ENCODE measurements around the gene ANKRD44.

ANKRD44 gene

GRCh38 chr2:197322724-197323720 is 12.4 kb upstream of the ANKRD44 start:
- DNase-seq (ENCODE audit: low spot score) (no peak), FAIRE-seq (no peak)

- FAIRE-seq: no peak
- DNase-seq (ENCODE audit: low spot score): no peak
These were observed 11.6 kb upstream of the ANKRD44 start for GRCh38 chr2:197322143-197322542.

DNA sequence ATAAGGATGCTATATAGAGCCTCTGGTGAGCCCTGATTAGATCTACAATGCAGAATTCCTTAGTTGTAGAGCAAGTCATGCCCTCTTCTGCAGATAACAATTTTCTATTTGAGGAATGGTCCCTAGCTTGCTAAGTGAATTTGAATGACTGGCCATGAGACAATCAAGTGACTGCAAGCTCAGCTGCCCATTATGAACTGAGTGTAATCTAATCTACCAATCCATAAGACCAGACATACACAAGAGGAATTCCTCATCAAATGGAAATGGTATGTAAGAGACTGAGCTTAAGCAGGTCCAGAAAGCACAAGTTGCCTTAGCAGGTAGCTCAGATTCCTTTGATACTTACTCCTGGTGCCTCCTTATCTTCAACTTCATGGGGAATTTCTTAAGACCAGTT is 4.8 kb upstream of the ANKRD44 start:
- DNase-seq (ENCODE audit: low spot score) (no peak), FAIRE-seq (no peak)

- no peak for DNase-seq (ENCODE audit: low spot score)
- FAIRE-seq: no peak
These were observed 1.6 kb upstream of the ANKRD44 start for GRCh38 chr2:197312186-197312585.

DNA sequence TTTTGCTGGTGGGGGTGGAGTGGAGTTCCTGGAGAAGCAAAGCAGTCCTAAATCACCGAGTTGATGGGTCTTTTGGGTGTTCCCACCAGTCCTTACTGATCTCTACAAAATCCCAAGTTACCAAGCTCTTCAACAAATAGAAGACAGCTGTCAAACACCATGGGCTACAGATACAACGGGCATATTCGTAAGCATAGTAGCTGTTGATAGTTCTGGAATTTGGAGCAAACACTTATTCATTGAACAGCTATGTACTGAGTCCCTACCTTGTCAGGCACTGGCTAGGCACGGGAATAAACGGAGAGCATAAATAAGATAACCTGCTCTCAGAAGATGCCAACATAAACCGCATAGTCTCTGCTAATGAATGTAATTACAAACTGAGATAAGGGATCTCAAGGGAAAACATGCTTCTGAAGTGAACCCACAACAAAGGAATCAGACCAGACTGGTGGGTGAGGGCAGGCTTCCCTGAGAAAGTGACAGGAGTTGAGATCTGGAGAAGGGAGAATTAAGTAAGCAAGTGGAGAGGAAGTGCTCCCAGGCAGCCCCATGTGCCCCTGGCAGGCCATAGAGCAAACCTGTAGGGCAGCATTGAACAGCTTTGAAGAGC is 947 bp upstream of the ANKRD44 start:
- FAIRE-seq (no peak), DNase-seq (ENCODE audit: low spot score) (no peak)

GRCh38 chr2:197310987-197311420 is 424 bp upstream of the ANKRD44 start:
- FAIRE-seq (no peak), DNase-seq (ENCODE audit: low spot score) (no peak)

DNA sequence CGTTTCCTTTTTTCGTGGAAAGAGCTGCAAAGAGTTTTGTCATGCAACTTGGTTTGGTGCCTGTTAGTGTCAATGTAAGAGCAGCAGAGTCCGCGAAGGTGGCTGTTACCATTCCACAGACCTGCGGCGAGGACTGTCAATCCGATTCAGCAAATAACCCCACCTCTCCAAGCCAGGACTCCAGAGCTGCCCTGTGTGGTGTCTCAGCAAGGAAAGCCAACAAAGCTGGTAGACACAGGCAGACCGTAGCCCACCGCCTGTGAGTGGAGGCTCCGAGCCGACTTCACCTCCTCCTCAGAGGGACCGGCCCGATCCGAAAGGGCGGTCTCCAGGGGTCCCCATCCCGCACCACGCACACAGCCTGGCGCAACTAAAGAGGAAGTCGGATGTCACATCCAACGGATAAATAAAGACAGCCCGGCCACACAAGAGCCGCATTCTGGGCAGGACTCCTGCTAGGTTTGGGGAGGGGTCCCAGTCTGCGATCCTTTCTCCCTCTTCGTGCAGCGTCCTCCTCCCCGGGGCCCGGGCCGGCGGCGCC is 819 bp downstream of the ANKRD44 start:
- no peak for FAIRE-seq

GRCh38 chr2:197308996-197309690 is 1.4 kb downstream of the ANKRD44 start:
- DNase-seq (ENCODE audit: low spot score) (no peak), FAIRE-seq (no peak)

More for the DNA sequence above, 819 bp downstream of the ANKRD44 start:
- DNase-seq (ENCODE audit: low spot score): no peak

DNA sequence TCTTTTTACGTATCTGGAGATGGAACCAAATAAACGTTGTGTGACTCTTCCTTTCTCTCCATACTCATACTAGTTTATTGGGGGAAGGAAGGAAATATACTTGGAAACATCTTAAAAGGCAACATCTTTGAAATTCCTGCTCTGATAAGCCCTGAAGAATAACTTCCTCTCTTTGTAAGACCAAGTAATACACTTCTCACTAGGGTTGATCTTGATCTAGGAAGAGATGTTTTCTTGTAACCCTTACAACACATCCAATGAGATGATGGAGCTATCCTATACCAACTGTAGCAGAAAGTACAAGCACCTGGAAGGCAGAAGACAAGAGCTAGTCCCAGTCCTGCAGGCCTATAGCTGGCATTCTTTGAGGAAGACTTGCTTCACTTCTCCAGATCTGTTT is 2.0 kb downstream of the ANKRD44 start:
- FAIRE-seq (no peak), DNase-seq (ENCODE audit: low spot score) (no peak)

DNA sequence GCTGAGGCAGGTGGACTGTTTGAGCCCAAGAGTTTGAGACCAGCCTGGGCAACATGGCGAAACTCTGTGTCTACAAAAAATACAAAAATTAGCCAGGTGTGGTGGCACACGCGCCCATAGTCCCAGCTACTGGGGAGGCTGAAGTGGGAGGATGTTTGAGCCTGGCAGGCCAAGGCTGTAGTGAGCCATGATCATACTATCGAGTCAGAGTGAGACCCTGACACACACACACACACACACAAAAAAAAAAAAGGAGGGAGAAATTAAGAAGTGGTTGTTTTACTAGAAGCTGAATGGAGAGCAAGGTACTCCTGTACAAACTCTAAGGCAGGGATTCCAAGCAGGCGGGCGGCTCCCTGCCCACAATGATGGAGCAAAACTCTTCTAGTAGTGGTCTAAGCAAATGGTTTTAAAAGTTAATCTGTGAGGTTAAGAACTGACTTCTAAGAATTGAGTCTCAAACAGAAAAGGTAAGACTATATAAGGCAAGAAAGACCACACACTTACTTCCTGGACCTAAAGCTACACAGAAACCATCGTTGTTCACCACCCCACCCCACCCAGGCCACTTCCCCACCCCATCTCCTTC is 2.6 kb downstream of the ANKRD44 start:
- FAIRE-seq (no peak), DNase-seq (ENCODE audit: low spot score) (no peak)

- DNase-seq (ENCODE audit: low spot score) (no peak), FAIRE-seq (no peak)
These were observed 3.2 kb downstream of the ANKRD44 start for GRCh38 chr2:197307236-197307932.

DNA sequence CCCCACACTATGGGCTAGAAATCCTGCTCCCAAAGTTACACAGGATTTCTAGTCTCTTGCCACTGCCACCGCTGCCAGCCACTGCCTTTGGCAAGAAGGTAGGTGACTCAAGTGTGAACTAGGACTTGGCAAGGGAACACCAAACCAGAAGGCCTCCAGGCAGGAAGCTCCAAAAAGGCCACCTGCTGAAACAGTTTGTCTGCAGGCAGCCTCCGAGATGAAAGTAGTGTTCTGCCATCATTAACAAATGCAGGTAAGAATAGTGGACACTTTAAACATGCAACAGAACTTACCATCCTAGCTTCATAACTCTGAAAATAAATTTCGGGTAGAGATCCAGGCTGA is 3.9 kb downstream of the ANKRD44 start:
- no peak for FAIRE-seq
- DNase-seq (ENCODE audit: low spot score): no peak

GRCh38 chr2:197306024-197306695 is 4.4 kb downstream of the ANKRD44 start:
- FAIRE-seq (no peak), DNase-seq (ENCODE audit: low spot score) (no peak)

DNA sequence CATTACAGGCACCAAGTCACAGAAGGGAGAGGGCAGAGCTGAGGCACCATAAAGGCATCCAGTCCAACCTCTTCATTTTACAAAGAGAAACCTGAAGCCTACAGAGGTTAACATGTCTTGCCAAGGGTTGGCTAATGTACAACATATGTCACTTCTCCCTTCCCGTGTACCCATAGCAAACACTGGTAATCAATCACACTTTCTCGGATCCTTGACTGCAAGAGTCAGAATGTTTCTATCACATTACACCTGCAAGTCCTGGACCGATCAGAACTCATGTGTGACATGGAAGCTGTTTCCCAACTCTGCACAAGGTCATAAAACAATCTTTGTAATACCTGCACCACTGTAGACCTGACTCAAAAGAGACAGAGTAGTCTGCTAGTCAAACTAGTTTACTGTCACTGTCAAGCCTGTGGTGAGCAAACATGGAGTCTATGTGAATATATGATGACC is 6.0 kb downstream of the ANKRD44 start:
- FAIRE-seq (no peak), DNase-seq (ENCODE audit: low spot score) (no peak)

GRCh38 chr2:197300139-197300538 is 10.4 kb downstream of the ANKRD44 start:
- no peak for DNase-seq (ENCODE audit: low spot score)
- no peak for FAIRE-seq

DNA sequence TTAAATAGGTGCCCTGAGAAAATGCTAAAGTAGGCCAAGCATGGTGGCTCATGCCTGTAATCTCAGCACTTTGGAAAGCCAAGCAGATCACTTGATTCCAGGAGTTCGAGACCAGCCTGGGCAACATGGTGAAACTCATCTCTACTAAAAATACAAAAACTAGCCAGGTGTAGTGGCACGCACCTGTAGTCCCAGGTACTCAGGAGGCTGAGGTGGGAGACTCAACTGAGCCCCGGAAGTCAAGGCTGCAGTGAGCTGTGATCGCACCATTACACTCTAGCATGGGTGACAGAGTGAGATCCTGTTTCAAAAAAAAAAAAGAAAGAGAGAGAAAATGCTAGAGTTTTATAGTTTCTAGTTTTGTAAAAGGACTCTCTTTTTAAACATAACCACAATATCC is 12.0 kb downstream of the ANKRD44 start:
- FAIRE-seq: no peak

GRCh38 chr2:197297772-197298318 is 12.7 kb downstream of the ANKRD44 start:
- no peak for DNase-seq (ENCODE audit: low spot score)
- no peak for FAIRE-seq

More for the DNA sequence above, 12.0 kb downstream of the ANKRD44 start:
- no peak for DNase-seq (ENCODE audit: low spot score)

- no peak for DNase-seq (ENCODE audit: low spot score)
- no peak for FAIRE-seq
These were observed 13.3 kb downstream of the ANKRD44 start for GRCh38 chr2:197297266-197297665.

GRCh38 chr2:197296835-197297234 is 13.7 kb downstream of the ANKRD44 start:
- no peak for FAIRE-seq
- DNase-seq (ENCODE audit: low spot score): no peak

DNA sequence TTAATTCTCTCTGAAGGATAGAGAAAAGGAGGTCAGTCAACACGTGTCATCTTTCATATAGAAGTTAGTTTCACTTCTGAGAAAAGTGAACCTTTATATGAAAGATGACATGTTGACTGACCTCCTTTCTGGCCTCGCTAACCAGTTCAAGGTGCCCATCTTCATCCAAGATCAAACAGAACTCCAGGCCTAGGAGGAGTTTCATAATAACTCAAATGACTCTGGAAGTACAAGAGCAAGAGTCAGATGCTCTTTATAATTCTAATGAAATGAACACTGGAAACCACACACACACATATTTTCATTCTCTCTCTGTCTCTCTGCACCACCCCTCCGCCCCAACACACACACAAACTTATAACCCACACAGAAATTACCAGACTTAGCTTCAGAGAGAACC is 16.3 kb downstream of the ANKRD44 start:
- DNase-seq (ENCODE audit: low spot score) (no peak), FAIRE-seq (no peak)

Measured in RCC 7860 (cell line).